Activated CD8-positive, alpha-beta memory T cell treated with anti-CD3 and anti-CD28 coated beads, Interleukin-2, amount 50 U/mL, for 1 hour (primary cell): ENCODE measurements around the gene ZSWIM5.
"Not testable (repeated sequence)": the region's sequence is repeated elsewhere in the genome, so short reads cannot be mapped to it uniquely, and the experiment has no call there.

Source experiments
- DNase-seq: peaks from one replicate; pipeline ENCODE4 v3.0.0-alpha.2; 2020; ENCODE audit errors: extremely low read depth

ZSWIM5 gene

DNA sequence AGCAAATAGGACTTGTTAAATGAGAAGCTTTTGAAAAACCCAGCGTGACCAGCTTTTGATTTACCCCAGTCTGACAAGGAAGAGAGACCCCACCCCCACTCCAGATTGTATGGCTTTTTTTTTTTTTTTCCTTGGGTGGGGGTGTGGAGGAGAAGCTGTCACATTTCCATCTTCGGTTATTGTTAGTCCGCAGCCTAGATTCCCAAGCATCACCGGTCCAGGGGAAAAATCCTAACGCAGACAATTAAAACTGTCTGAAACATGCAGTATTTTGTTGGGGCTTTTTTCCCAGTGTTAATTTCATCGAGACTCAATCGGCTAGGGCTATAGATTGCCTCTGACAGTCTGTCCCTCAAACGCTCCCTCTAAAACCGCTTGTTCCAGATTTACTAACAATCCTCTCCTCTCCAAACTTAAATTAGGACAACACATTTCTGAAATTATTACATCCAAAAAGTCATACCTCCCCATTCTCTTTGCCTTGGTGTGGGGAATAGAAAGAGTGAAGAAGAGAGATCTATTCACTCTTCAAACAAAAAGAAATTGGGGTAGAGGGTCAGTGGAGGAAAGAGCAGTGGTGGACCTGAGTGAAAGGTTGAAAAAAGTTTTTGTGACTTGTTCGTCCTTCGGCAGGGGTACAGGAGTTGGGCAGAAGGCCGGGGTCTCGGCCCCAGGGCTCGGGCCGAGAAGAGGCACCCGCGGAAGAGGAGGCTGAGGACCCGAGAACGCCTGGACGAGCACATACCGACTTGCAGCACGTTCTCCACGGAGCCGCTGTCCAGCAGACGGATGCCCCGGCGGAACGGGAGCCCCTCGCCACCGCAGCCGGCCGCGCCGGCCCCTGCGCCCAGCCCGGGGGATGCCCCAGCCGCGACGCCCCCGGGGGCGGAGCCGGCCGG is 1.1 kb downstream of the ZSWIM5 start:
- DNase-seq: no peak

DNA sequence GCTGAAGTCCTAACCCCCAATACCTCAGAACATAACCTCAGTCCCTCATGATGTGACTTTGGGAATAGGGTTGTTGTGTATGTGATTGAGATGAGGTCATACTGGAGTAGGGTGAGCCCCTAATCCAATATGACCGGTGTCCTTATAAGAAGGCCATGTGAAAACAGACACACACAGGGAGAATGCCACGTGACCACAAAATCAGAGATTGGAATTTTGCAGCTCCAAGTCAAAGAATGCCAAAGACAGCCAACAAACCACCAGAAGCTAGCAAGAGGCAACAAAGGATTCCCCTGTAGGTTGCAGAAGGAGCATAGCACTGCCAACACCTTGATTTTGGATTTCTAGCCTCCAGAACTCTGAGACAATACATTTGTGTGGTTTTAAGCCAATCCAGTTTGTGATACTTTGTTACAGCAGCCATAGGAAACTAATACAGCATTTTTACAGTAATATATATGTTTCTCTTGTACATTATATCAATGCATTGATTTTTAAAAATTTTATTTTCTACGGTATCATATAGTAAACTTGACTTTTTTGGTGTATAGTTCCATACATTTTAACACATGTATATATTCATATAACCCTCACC is 5.4 kb downstream of the ZSWIM5 start:
- no peak for DNase-seq

DNA sequence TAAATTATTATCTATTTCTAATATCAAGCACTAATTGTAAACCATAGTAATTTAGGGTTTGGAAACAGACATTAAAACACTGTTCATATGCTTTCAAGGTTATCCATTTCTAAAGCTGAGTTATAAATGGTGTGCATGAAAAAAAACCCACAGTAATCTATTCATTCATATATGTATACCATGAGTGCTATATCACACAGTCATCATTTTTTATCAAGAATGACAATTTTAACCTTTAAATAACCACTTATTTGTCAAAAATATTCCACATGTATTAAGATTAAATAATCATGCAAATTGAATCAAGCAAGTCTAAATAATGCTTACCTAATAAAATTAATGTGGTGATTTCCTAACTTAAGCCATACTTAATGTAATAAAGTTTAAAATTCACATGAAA is 6.0 kb downstream of the ZSWIM5 start:
- no peak for DNase-seq

DNA sequence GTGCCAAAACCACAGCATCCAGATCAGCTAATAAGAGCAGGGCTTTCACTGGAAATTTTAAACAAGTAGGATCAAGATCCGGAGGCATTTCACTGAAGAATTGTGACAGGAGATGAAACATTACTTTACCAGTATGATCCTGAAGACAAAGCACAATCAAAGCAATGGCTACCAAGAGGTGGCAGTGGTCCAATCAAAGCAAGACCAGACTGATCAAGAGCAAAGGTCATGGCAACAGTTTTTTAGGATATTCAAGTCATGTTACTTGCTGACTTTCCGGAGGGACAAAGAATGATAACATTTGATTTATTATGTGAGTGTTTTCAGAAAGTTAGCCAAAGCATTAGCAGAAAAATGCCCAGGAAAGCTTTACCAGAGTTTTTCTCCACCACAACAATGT is 8.2 kb downstream of the ZSWIM5 start:
- no peak for DNase-seq

DNA sequence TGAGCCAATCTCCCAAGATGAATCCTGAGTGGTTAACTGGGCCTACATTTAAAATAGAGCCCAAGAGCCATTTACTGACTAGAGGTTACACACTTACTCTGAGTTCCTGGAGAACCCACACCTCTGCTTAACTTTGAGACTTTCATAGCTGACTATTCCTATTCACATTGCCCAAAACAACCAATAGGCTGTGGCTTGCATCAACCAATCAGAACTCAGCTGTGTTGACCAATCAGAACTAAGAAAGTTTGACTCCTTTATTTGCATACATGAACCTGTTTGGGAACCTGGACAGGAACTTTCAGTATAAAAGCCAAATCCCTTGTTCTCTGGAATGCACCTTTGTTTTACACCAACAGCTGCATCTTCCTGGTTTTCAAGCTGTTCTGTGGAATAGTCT is 9.5 kb downstream of the ZSWIM5 start:
- no peak for DNase-seq

DNA sequence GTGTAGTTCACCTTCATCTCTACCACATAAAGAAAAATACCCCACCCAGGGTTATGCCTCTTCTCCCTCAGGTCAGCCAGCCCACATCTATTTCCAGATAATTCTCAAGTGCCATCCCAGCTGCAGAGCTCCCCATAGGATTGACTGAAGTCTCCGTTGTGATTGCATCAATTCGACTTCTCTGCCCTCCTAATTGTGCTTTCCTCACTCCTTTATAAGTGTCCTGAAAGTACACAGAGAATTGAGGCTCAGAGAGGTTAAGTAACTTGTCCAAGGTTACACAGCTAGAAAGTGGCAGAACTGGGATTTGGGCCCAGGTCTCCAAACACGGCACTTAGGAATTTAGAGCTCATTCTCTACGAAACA is 15.0 kb downstream of the ZSWIM5 start:
- DNase-seq: no peak

DNA sequence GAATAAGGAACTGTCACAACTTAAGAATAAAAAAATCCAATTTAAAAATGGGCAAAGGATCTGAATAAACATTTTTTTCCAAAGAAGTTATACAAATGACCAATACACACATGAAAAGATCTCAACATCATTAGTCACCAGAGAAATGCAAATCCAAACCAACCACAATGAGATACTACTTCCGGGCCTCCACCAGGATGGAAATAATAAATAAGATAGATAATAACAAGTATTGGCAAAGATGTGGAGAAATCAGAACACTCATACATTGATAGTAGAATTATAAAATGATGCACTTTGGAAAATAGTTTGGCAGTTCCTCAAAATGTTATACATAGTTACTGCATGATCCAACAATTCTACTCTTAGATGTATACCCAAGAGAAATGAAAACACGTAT is 18.7 kb downstream of the ZSWIM5 start:
- DNase-seq: no peak

DNA sequence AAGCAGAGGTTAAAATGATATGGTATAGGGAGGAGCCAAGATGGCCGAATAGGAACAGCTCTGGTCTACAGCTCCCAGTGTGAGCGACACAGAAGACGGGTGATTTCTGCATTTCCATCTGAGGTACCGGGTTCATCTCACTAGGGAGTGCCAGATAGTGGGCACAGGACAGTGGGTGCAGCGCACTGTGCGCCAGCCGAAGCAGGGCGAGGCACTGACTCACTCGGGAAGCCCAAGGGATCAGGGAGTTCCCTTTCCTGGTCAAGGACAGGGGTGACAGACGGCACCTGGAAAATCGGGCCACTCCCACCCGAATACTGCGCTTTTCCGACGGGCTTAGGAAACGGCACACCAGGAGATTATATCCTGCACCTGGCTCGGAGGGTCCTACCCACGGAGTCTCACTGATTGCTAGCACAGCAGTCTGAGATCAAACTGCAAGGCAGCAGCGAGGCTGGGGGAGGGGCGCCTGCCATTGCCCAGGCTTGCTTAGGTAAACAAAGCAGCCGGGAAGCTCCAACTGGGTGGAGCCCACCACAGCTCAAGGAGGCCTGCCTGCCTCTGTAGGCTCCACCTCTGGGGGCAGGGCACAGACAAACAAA is 26.4 kb downstream of the ZSWIM5 start:
- not testable (repeated sequence) for DNase-seq

DNA sequence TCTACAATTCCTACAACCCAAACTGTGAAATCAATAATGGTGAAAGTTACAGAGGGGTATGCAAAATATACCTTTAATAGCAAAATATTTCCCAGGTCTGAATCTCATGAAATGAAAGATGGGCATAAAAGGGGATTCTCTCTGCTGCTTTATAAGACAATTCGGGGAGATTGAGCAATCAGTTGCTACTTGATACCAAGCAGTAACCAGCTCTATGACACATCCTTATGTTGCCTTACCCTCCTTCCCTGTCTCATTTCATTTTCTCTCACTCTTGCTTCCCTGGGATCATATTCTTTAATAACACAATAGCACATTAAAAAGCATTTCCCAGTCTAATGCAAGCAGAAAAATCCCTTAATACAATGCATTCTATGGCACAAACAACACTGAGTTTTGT is 29.0 kb downstream of the ZSWIM5 start:
- no peak for DNase-seq

DNA sequence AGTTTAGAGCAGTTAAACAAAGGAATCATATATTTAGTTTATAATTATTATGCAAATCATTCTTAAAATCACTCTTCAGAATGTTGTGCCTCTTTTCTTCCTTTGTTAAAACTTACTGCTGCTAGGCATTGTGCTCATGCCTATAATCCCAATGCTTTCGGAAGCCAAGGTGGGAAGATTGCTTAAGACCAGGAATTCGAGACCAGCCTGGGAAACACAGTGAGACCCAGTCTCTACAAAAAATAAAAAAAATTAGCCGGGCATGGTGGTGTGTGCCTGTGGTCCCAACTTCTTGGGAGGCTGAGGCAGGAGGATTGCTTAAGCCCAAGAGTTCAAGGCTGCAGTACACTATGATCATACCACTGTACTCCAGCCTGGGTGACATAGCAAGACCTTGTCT is 33.6 kb downstream of the ZSWIM5 start:
- DNase-seq: no peak

DNA sequence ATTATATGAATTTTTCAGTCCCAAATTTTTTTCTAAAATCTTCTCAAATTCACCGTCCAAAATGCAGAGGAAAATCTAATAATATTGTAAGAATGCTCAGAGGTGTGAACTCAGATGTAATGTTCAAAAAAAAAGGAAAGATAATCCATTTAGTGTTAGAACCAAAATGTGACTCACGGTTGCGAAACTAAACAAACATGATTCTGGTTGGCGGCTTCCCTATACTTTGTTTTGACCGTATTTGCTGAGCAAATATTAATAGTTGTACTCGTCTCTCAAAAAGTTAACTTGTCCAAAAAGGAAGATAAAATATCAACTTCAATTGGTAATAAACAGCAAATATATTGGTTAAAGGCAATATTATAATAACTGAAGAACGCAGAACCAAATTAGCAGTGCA is 34.4 kb downstream of the ZSWIM5 start:
- DNase-seq: no peak

DNA sequence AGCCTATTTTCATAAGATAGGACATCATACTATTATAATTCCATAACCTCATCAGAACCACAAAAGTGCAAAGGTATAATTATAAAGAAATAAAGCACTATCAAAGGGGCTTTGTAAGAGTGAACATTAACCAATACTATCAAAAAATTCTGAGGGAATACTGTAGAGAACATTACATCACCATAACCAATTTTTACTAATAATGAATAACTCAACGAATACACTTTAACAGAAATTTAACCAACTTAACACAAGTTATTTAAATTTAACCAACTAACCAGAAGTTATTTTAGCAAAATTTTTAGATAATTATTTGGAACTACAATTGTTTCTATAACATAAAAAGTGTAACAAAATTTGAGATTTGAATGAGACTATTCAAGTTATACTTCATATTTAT is 34.8 kb downstream of the ZSWIM5 start:
- DNase-seq: no peak

DNA sequence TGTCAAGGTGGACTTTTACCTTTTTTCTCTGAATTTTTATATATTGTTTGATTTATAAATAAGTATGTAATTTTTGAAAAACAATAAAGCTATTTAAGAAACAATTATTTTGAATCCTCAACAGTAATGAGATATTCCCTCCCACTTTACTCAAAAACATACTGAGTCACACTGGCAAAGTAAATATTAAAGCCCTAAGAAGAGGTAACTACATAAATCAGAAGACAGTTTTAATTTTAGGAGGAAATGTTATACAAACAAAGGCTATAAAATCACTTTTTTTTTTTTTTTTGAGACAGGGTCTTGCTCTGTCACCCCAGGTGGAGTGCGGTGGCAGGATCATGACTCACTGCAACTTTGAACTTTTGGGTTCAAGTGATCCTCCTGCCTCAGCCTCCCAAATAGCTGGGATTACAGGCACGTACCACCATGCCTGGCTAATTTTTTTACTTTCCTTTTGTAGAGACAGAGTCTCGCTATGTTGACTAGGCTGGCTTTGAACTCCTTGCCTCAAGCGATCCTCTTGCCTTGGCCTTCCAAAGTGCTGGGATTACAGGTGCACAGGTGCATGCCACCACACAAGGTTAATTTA is 36.2 kb downstream of the ZSWIM5 start:
- DNase-seq: no peak

DNA sequence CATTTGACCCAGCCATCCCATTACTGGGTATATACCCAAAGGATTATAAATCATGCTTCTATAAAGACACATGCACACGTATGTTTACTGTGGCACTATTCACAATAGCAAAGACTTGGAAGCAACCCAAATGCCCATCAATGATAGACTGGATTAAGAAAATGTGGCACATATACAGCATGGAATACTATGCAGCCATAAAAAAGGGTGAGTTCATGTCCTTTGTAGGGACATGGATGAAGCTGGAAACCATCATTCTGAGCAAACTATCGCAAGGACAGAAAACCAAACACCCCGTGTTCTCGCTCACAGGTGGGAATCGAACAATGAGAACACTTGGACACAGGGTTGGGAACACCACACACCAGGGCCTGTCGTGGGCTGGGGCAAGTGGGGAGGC is 38.5 kb downstream of the ZSWIM5 start:
- DNase-seq: not testable (repeated sequence)

DNA sequence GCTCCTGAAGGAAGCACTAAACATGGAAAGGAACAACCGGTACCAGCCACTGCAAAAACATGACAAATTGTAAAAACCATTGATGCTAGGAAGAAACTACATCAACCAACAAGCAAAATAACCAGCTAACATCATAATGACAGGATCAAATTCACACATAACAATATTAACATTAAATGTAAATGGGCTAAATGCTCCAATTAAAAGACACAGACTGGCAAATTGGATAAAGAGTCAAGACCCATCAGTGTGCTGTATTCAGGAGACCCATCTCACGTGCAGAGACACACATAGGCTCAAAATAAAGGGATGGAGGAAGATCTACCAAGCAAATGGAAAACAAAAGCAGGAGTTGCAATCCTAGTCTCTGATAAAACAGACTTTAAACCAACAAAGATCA is 42.1 kb downstream of the ZSWIM5 start:
- not testable (repeated sequence) for DNase-seq

DNA sequence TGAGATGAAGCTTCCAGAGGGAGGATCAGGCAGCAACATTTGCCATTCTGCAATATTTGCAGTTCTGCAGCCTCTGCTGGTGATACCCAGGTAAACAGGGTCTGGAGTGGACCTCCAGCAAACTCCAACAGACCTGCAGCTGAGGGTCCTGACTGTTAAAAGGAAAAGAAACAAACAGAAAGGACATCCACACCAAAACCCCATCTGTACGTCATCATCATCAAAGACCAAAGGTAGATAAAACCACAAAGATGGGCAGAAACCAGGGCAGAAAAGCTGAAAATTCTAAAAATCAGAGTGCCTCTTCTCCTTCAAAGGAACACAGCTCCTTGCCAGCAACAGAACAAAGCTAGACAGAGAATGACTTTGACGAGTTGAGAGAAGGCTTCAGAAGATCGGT is 43.3 kb downstream of the ZSWIM5 start:
- not testable (repeated sequence) for DNase-seq

DNA sequence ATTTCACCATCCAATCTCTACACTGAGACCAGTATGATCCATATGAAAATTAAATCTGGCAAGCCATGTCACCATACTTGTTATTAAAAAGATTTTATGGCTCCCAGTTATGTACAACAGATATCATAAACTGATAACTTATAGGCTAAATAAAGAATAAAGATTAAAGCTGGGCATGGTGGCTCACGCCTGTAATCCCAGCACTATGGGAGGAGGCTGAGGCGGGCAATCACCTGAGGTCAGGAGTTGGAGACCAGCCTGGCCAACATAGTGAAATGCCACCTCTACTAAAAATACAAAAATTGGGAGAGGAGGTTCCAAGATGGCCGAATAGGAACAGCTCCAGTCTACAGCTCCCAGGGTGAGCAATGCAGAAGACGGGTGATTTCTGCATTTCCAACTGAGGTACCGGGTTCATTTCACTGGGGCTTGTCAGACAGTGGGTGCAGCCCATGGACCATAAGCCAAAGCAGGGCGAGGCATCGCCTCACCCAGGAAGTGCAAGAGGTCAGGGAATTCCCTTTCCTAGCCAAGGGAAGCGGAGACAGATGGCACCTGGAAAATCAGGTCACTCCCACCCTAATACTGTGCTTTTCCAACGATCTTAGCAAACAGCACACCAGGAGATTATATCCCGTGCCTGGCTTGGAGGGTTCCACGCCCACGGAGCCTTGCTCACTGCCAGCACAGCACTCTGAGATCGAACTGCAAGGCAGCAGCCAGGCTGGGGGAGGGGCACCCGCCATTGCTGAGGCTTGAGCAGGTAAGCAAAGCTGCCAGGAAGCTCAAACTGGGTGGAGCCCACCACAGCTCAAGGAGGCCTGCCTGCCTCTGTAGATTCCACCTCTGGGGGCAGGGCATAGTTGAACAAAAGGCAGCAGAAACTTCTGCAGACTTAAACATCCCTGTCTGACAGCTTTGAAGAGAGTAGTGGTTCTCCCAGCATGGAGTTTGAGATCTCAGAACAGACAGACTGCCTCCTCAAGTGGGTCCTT is 44.1 kb downstream of the ZSWIM5 start:
- DNase-seq: not testable (repeated sequence)

DNA sequence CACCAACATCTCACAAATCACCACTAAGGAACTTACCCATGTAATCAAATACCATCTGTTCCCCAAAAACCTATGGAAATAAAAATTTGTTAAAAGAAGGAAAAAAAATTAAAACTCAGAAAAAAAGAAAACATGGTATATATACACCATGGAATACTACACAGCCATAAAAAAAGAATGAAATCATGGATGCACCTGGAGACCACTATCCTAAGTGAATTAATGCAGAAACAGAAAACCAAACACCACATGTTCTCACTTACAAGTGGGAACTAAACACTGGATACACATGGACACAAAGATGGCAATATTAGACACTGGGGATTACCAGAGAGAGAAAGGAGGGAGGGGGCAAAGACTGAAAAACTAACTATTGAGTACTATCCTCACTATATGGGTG is 50.4 kb downstream of the ZSWIM5 start:
- no peak for DNase-seq

DNA sequence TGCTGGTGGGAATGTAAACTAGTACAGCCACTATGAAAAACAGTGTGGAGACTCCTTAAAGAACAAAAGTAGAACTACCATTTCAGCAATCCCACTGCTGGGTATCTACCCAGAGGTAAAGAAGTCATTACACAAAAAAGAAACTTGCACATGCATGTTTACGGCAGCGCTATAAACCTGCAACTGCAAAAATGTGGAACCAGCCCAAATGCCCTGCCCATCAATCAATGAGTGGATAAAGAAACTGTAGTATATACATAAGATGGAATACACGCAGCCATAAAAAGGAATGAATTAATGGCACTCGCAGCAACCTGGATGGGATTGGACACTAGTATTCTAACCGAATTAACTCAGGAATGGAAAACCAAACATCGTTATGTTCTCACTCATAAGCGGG is 51.0 kb downstream of the ZSWIM5 start:
- no peak for DNase-seq

DNA sequence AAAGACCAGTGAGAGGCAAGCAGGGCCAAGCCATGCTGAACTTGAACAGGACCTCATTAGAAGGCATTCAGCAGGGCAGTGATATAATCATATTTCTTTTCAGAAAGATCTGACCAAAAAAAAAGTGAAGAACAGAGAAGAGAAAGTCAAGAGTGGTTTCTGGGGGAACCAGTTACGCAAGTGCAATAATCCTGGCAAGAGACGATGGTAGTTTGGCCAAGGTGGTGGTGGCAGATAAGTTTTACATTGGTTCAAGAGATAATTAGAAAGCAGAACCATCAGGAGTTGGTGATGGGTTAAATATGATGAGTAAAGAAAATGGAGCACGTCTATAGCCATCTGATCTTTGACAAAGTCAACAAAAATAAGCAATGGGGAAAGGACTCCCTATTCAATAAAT is 54.3 kb downstream of the ZSWIM5 start:
- no peak for DNase-seq

DNA sequence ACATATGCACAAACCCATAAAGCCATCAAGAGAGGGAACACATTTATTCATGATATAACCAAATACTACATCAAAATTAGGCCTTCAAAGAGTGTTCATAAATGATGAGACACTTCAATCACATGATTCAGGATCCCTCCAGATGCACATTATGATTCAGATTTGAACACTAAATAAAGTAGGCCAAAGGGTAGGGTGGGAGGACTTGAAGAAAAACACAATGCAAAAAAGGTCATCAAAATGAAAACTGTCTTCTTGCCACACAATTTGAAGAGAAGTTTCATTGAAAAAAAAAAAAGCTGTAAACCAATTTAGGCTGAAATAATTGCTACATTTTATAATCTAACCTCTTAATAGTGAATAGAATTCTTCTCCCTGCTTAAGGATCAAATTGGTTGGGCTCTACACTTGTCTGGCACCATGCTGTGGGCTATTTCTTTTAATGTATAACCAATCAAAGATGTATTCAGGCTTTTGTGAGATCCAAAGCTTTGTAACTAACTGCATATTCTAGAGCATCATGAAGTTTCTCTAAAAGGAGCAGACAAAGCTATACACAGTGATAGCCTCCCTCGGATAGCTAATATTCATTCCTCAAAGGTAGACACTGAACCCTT is 58.1 kb downstream of the ZSWIM5 start:
- DNase-seq: no peak
